ENCODE data around the gene SLC12A6.

DNA sequence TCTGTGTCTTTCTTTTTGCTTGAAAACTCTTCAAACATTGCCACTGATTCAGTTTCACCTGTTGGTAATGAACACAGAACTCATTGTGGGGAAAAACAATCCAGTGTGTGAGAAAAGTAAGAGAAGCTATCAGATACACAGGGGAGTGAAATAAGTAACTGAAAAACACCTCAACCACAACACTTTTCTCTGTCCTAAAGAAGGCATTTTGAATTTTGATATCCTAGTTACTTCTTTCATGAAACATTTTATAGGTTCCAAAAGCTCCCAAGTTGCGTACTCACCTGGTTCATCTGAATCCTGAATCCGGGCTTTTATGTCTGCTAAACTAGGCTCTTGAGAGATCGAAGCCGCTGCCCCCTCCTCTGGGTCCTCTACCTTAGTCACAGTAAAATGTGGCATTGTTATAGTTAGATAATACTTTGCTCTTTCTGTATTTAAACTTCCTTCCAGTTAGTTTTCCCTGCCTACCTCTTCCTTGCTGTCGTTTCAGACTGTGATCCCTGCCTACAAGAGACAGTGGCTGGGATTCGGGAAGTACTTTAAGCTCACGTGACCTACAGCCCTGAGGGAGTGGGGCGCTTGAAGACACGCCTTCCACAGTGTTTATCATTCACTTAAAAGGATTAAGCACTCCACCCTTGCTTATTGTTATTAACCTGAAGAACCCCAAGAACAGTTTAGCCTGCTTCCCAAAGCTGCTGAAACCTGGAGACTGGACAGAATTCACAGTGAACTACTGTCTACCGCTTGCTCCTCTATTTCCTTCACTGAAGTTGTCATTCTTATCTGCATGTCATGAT lies 19.1 kb downstream of the SLC12A6 start:
- TF ChIP-seq, protein P1, sequence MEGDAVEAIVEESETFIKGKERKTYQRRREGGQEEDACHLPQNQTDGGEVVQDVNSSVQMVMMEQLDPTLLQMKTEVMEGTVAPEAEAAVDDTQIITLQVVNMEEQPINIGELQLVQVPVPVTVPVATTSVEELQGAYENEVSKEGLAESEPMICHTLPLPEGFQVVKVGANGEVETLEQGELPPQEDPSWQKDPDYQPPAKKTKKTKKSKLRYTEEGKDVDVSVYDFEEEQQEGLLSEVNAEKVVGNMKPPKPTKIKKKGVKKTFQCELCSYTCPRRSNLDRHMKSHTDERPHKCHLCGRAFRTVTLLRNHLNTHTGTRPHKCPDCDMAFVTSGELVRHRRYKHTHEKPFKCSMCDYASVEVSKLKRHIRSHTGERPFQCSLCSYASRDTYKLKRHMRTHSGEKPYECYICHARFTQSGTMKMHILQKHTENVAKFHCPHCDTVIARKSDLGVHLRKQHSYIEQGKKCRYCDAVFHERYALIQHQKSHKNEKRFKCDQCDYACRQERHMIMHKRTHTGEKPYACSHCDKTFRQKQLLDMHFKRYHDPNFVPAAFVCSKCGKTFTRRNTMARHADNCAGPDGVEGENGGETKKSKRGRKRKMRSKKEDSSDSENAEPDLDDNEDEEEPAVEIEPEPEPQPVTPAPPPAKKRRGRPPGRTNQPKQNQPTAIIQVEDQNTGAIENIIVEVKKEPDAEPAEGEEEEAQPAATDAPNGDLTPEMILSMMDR (IDR thresholded peaks at IDR 0.05) = no peak
- TF ChIP-seq POLR2A (IDR thresholded peaks at IDR 0.05) (no peak), POLR2AphosphoS5 (IDR thresholded peaks at IDR 0.05) (no peak)
